Measurements from ENCODE around the gene DAPK1.

Gene DAPK1

GRCh38 chr9:87502391-87503221 lies 4.9 kb downstream of the DAPK1 start:
- H3K9me3 ChIP-seq = no peaks in the 10 kb centered on the region
- no peak for DNase-seq
- H3K36me3 ChIP-seq = no peaks in the 10 kb centered on the region
- H3K27ac ChIP-seq = no peak overlapping the region
- peaks cover 0 to 4% of the 10 kb centered on the region in 2 donors for H3K27me3 ChIP-seq
- H3K4me3 ChIP-seq = no peak overlapping the region
- intact Hi-C loops (cut with DNase I; ENCODE audit: low total_unique reads) = no loop called here
- H3K4me1 ChIP-seq = peaks cover 0 to 15% (median 5%) of the 10 kb centered on the region in 4 donors
- TF ChIP-seq CTCF (IDR thresholded peaks at IDR 0.05) = no peak

GRCh38 chr9:87503430-87503829 lies 5.8 kb downstream of the DAPK1 start:
- Histone ChIP-seq H3K9me3 (no peaks in the 10 kb centered on the region), H3K36me3 (no peaks in the 10 kb centered on the region), H3K27ac (no peak overlapping the region), H3K4me3 (no peak overlapping the region), H3K27me3 (no peaks in the 10 kb centered on the region), H3K4me1 (peaks cover 0 to 7% (median 1%) of the 10 kb centered on the region in 4 donors)
- intact Hi-C loops (cut with DNase I; ENCODE audit: low total_unique reads) = no loop called here
- no peak for TF ChIP-seq CTCF (IDR thresholded peaks at IDR 0.05)
- DNase-seq = no peak

- H3K9me3 ChIP-seq = no peaks in the 10 kb centered on the region
- H3K27ac ChIP-seq = no peak overlapping the region
- DNase-seq = no peak
- no peaks in the 10 kb centered on the region for H3K36me3 ChIP-seq
- peaks cover 0 to 4% (median 0%) of the 10 kb centered on the region in 4 donors for H3K4me1 ChIP-seq
- intact Hi-C loops (cut with DNase I; ENCODE audit: low total_unique reads) = no loop called here
- H3K27me3 ChIP-seq = no peaks in the 10 kb centered on the region
- no peak for TF ChIP-seq CTCF (IDR thresholded peaks at IDR 0.05)
- no peak overlapping the region for H3K4me3 ChIP-seq
Observed at GRCh38 chr9:87503927-87504326, 6.3 kb downstream of the DAPK1 start.

- no peak for TF ChIP-seq CTCF (IDR thresholded peaks at IDR 0.05)
- no peaks in the 10 kb centered on the region for H3K36me3 ChIP-seq
- no peaks in the 10 kb centered on the region for H3K9me3 ChIP-seq
- peaks cover 0 to 4% (median 0%) of the 10 kb centered on the region in 4 donors for H3K4me1 ChIP-seq
- no peaks in the 10 kb centered on the region for H3K27me3 ChIP-seq
- H3K27ac ChIP-seq = no peak overlapping the region
- DNase-seq = no peak
- no peak overlapping the region for H3K4me3 ChIP-seq
- intact Hi-C loops (cut with DNase I; ENCODE audit: low total_unique reads) = no loop called here
Observed at GRCh38 chr9:87504938-87505337, 7.3 kb downstream of the DAPK1 start.

- no peak for DNase-seq
- Histone ChIP-seq H3K4me3 (no peak overlapping the region), H3K9me3 (no peaks in the 10 kb centered on the region), H3K27me3 (no peaks in the 10 kb centered on the region), H3K27ac (no peak overlapping the region), H3K4me1 (peaks cover 0 to 4% (median 0%) of the 10 kb centered on the region in 4 donors), H3K36me3 (no peaks in the 10 kb centered on the region)
- intact Hi-C loops (cut with DNase I; ENCODE audit: low total_unique reads) = no loop called here
- no peak for TF ChIP-seq CTCF (IDR thresholded peaks at IDR 0.05)
Observed at GRCh38 chr9:87505869-87506678, 8.4 kb downstream of the DAPK1 start.

All from tibial artery (tissue), 4 donors.